ENCODE measurements around the gene IGFN1.

GRCh38 chr1:201259476-201260235, 69.0 kb downstream of the IGFN1 start:
- TF ChIP-seq CTCF (IDR thresholded peaks at IDR 0.05; ENCODE audit: poor library complexity, severe bottlenecking) (no peak), EZH2 (IDR thresholded peaks at IDR 0.05; ENCODE audit: borderline replicate concordance, insufficient read depth, low read length, poor library complexity, severe bottlenecking) (no peak), POLR2AphosphoS5 (IDR thresholded peaks at IDR 0.05) (no peak), RAD21 (conservative IDR thresholded peaks at IDR 0.05) (no peak), SMC3 (conservative IDR thresholded peaks at IDR 0.05; ENCODE audit: poor library complexity) (no peak), REST (IDR thresholded peaks at IDR 0.05; ENCODE audit: borderline replicate concordance) (no peak), MXI1 (conservative IDR thresholded peaks at IDR 0.05; ENCODE audit: poor library complexity, severe bottlenecking) (no peak), EP300 (conservative IDR thresholded peaks at IDR 0.05; ENCODE audit: poor library complexity, severe bottlenecking) (no peak)
